HL-60/S4 treated with phorbol 12-myristate 13-acetate at 8.2 ng/mL for 4 days and 3 days (cell line): Measurements from ENCODE around the gene EIF4ENIF1.
"Not testable (repeated sequence)": the region's sequence is repeated elsewhere in the genome, so short reads cannot be mapped to it uniquely, and the experiment has no call there.

Experiments
- in situ Hi-C: fragments of 300-500 bp; cut with MboI; formaldehyde crosslinking; loops from 2 replicates; pipeline ENCODE4 v1.15.0; 2022; ENCODE audit warnings: low sequenced_read_pairs

EIF4ENIF1 gene

GRCh38 chr22:31492151-31492550 is 2.5 kb upstream of the EIF4ENIF1 start:
- in situ Hi-C loops, result no loop called here

- in situ Hi-C loops, result no loop called here
These were observed 1.7 kb upstream of the EIF4ENIF1 start for GRCh38 chr22:31491218-31491962.

- in situ Hi-C loops, result no loop called here
These were observed 869 bp upstream of the EIF4ENIF1 start for GRCh38 chr22:31490496-31490925.

- in situ Hi-C loops, result no loop called here
These were observed 539 bp downstream of the EIF4ENIF1 start for GRCh38 chr22:31488988-31489617.

GRCh38 chr22:31488346-31488883 is 1.2 kb downstream of the EIF4ENIF1 start:
- in situ Hi-C loops, result no loop called here

GRCh38 chr22:31486951-31487350 is 2.7 kb downstream of the EIF4ENIF1 start:
- in situ Hi-C loops, result no loop called here

GRCh38 chr22:31486369-31486768 is 3.3 kb downstream of the EIF4ENIF1 start:
- in situ Hi-C loops, result not testable (repeated sequence)

GRCh38 chr22:31482470-31482869 is 7.2 kb downstream of the EIF4ENIF1 start:
- in situ Hi-C loops, result not testable (repeated sequence)

GRCh38 chr22:31481129-31481528 is 8.5 kb downstream of the EIF4ENIF1 start:
- in situ Hi-C loops, result no loop called here

GRCh38 chr22:31477329-31477728 is 12.3 kb downstream of the EIF4ENIF1 start:
- in situ Hi-C loops, result no loop called here

- in situ Hi-C loops, result no loop called here
These were observed 13.8 kb downstream of the EIF4ENIF1 start for GRCh38 chr22:31475800-31476199.

GRCh38 chr22:31474743-31475142 is 14.9 kb downstream of the EIF4ENIF1 start:
- in situ Hi-C loops, result no loop called here

- in situ Hi-C loops, result no loop called here
These were observed 24.3 kb downstream of the EIF4ENIF1 start for GRCh38 chr22:31465307-31465706.

- in situ Hi-C loops, result no loop called here
These were observed 27.9 kb downstream of the EIF4ENIF1 start for GRCh38 chr22:31461699-31462098.

GRCh38 chr22:31451709-31452571 is 37.7 kb downstream of the EIF4ENIF1 start:
- in situ Hi-C loops, result no loop called here

- in situ Hi-C loops, result no loop called here
These were observed 40.1 kb downstream of the EIF4ENIF1 start for GRCh38 chr22:31449506-31449905.

- in situ Hi-C loops, result no loop called here
These were observed 41.3 kb downstream of the EIF4ENIF1 start for GRCh38 chr22:31448382-31448781.

GRCh38 chr22:31447337-31447736 is 42.3 kb downstream of the EIF4ENIF1 start:
- in situ Hi-C loops, result no loop called here

GRCh38 chr22:31446767-31447166 is 42.9 kb downstream of the EIF4ENIF1 start:
- in situ Hi-C loops, result no loop called here

GRCh38 chr22:31446208-31446607 is 43.4 kb downstream of the EIF4ENIF1 start:
- in situ Hi-C loops, result no loop called here

- in situ Hi-C loops, result no loop called here
These were observed 44.0 kb downstream of the EIF4ENIF1 start for GRCh38 chr22:31445642-31446041.
